Head of caudate nucleus (tissue), 42 donors: ENCODE data around the gene SMIM33.
A peak's percentile ranks its signal among the peaks of the same experiment; 100 is the strongest.
"Not testable (repeated sequence)": the region's sequence is repeated elsewhere in the genome, so short reads cannot be mapped to it uniquely, and the experiment has no call there.

ENCODE experiments used
- DNase-seq, 42 donors: peaks; one replicate each; pipeline versions ENCODE4 v3.0.0 to v3.0.0-alpha.2; 2020 to 2021; ENCODE audit warnings: mixed read lengths in 7 of 42
- intact Hi-C: fragments of 100-400 bp; cut with DNase I; formaldehyde crosslinking; loops from one replicate; pipeline ENCODE4 v1.15.0; 2022

Gene SMIM33

GRCh38 chr5:139470821-139471300 lies at the start of gene SMIM33:
TSS of gene SMIM33 (plus strand) at chr5:139471004. CDS start at chr5:139471122, 118 bp downstream.
- intact Hi-C loops: no loop called here
- no peak for DNase-seq

- intact Hi-C loops: loop anchor here (5.0 to 10.0 kb wide), 2 partner anchors 95 to 342 kb away; no protein-coding TSS in a partner anchor
- peak in 23 of 42 donors; percentile 17 to 82 (median 55) for DNase-seq
Observed at GRCh38 chr5:139422307-139422893, 48.4 kb upstream of the SMIM33 start.

GRCh38 chr5:139425497-139425896 lies 45.3 kb upstream of the SMIM33 start:
- intact Hi-C loops: loop anchor here (10.0 kb wide), 1 partner anchor 339 kb away; no protein-coding TSS in a partner anchor
- peak in 1 of 42 donors; percentile 18 for DNase-seq

- DNase-seq: peak in 1 of 42 donors; percentile 22
- intact Hi-C loops: loop anchor here (10.0 kb wide), 1 partner anchor 338 kb away; no protein-coding TSS in a partner anchor
Observed at GRCh38 chr5:139426203-139426885, 44.5 kb upstream of the SMIM33 start.

GRCh38 chr5:139430015-139430414 lies 40.8 kb upstream of the SMIM33 start:
- intact Hi-C loops: no loop called here

GRCh38 chr5:139431706-139432105 lies 39.1 kb upstream of the SMIM33 start:
- DNase-seq: no peak
- intact Hi-C loops: no loop called here

More at GRCh38 chr5:139430015-139430414, 40.8 kb upstream of the SMIM33 start:
- DNase-seq: no peak

GRCh38 chr5:139435676-139436075 lies 35.1 kb upstream of the SMIM33 start:
- peak in 2 of 42 donors; percentile 12 to 19 for DNase-seq
- intact Hi-C loops: no loop called here

GRCh38 chr5:139438707-139439012 lies 32.1 kb upstream of the SMIM33 start:
- DNase-seq: no peak
- intact Hi-C loops: no loop called here

GRCh38 chr5:139439013-139439903 lies 31.5 kb upstream of the SMIM33 start, which contains the start of gene DNAJC18:
TSS of gene DNAJC18 (minus strand) at chr5:139439525. CDS start at chr5:139439445, 80 bp downstream.
- intact Hi-C loops: no loop called here

GRCh38 chr5:139440416-139440815 lies 30.4 kb upstream of the SMIM33 start:
- intact Hi-C loops: not testable (repeated sequence)

More at GRCh38 chr5:139439013-139439903, 31.5 kb upstream of the SMIM33 start, which contains the start of gene DNAJC18:
- peak; percentile 96 to 99 (median 98) for DNase-seq

GRCh38 chr5:139443831-139444453 lies 26.9 kb upstream of the SMIM33 start:
- intact Hi-C loops: no loop called here
- peak in 2 of 42 donors; percentile 5 to 10 for DNase-seq

More at GRCh38 chr5:139440416-139440815, 30.4 kb upstream of the SMIM33 start:
- DNase-seq: peak in 1 of 42 donors; percentile 27

- intact Hi-C loops: no loop called here
- DNase-seq: no peak
Observed at GRCh38 chr5:139445325-139446170, 25.3 kb upstream of the SMIM33 start.

- no peak for DNase-seq
- intact Hi-C loops: no loop called here
Observed at GRCh38 chr5:139446956-139447779, 23.6 kb upstream of the SMIM33 start.

- intact Hi-C loops: no loop called here
- no peak for DNase-seq
Observed at GRCh38 chr5:139451176-139451575, 19.6 kb upstream of the SMIM33 start.

- DNase-seq: no peak
- intact Hi-C loops: no loop called here
Observed at GRCh38 chr5:139451878-139452660, 18.7 kb upstream of the SMIM33 start.
